Bronchial epithelial cell (primary cell): ENCODE measurements around the gene SLC40A1. TPM values are rescaled to one million over a fixed set of nuclear protein-coding genes. Genes with fewer than 3 reads are reported as not detected.

Experiments used
- DNase-seq: peaks from one replicate; pipeline ENCODE4 v3.0.0-alpha.2; 2010; ENCODE audit warnings: low read depth
- FAIRE-seq: peaks from 2 replicates; lab custom pipeline; 2011; peaks lifted over from hg19 to GRCh38; lab: Jason Lieb, UNC
- H3K27me3 ChIP-seq: 2 replicates; pipeline ENCODE4 v1.5.1; 2011; ENCODE audit warnings: low read length; ENCODE audit not compliant: control insufficient read depth, insufficient read depth
- H3K36me3 ChIP-seq: 2 replicates; pipeline ENCODE4 v1.5.1; 2011; ENCODE audit warnings: low read length; ENCODE audit not compliant: control insufficient read depth, insufficient read depth
- H3K4me3 ChIP-seq: 2 replicates; pipeline ENCODE4 v1.5.1; 2011; ENCODE audit warnings: mild to moderate bottlenecking, low read depth, low read length, control low read depth
- CTCF ChIP-seq: IDR thresholded peaks from 2 replicates; pipeline ENCODE4 v1.5.1; 2011; ENCODE audit warnings: mild to moderate bottlenecking, moderate library complexity, low read length, control low read depth, inconsistent platforms; ENCODE audit not compliant: insufficient read depth, severe bottlenecking
- total RNA-seq: library from RNA; depleted of rRNA; stranded (reverse); fragments of >200 nt; gene quantifications from 2 replicates; pipeline ENCODE4 v1.2.1, GENCODE V29; 2014

Gene SLC40A1
- total RNA-seq, 1 donor from 2014 or later, result 1.1 TPM

GRCh38 chr2:189519631-189520387, 60.8 kb downstream of the SLC40A1 start:
- no peak for TF ChIP-seq CTCF
- FAIRE-seq (no peak), DNase-seq (no peak)
- Histone ChIP-seq H3K27me3 (no peaks in the 10 kb centered on the region), H3K4me3 (no peak overlapping the region), H3K36me3 (no peaks in the 10 kb centered on the region)

GRCh38 chr2:189517847-189518535, 62.6 kb downstream of the SLC40A1 start:
- no peak for TF ChIP-seq CTCF
- DNase-seq, result no peak
- FAIRE-seq, result no peak

GRCh38 chr2:189516546-189516945, 64.0 kb downstream of the SLC40A1 start:
- no peak for FAIRE-seq
- no peaks in the 10 kb centered on the region for H3K27me3 ChIP-seq
- no peak for DNase-seq
- no peak overlapping the region for H3K4me3 ChIP-seq
- H3K36me3 ChIP-seq, result no peaks in the 10 kb centered on the region
- no peak for TF ChIP-seq CTCF

More at GRCh38 chr2:189517847-189518535, 62.6 kb downstream of the SLC40A1 start:
- Histone ChIP-seq H3K4me3 (no peak overlapping the region), H3K27me3 (no peaks in the 10 kb centered on the region), H3K36me3 (no peaks in the 10 kb centered on the region)

GRCh38 chr2:189515264-189515663, 65.3 kb downstream of the SLC40A1 start:
- TF ChIP-seq CTCF, result no peak
- FAIRE-seq (no peak), DNase-seq (no peak)
- Histone ChIP-seq H3K4me3 (no peak overlapping the region), H3K36me3 (no peaks in the 10 kb centered on the region), H3K27me3 (no peaks in the 10 kb centered on the region)

GRCh38 chr2:189514104-189514503, 66.5 kb downstream of the SLC40A1 start:
- no peaks in the 10 kb centered on the region for H3K27me3 ChIP-seq
- FAIRE-seq (no peak), DNase-seq (no peak)
- no peak for TF ChIP-seq CTCF
- no peak overlapping the region for H3K4me3 ChIP-seq
- H3K36me3 ChIP-seq, result no peaks in the 10 kb centered on the region

GRCh38 chr2:189512879-189513278, 67.7 kb downstream of the SLC40A1 start:
- DNase-seq, result no peak
- TF ChIP-seq CTCF, result no peak
- no peak for FAIRE-seq
- no peaks in the 10 kb centered on the region for H3K27me3 ChIP-seq
- no peak overlapping the region for H3K4me3 ChIP-seq
- H3K36me3 ChIP-seq, result no peaks in the 10 kb centered on the region
